HG02840 (cell line): Measurements from ENCODE around the gene RC3H2.
"Not testable (repeated sequence)": the region's sequence is repeated elsewhere in the genome, so short reads cannot be mapped to it uniquely, and the experiment has no call there.

Experiments used
- ATAC-seq: cut with Tn5 transposase; IDR thresholded peaks from one replicate; pipeline ENCODE4 v1.9.1; 2021; ENCODE audit warnings: mild to moderate bottlenecking, moderate library complexity, moderate number of reproducible peaks; ENCODE audit not compliant: unreplicated experiment, low FRiP score

RC3H2 gene

GRCh38 chr9:122852085-122852786 is 52.9 kb downstream of the RC3H2 start:
- ATAC-seq = not testable (repeated sequence)

DNA sequence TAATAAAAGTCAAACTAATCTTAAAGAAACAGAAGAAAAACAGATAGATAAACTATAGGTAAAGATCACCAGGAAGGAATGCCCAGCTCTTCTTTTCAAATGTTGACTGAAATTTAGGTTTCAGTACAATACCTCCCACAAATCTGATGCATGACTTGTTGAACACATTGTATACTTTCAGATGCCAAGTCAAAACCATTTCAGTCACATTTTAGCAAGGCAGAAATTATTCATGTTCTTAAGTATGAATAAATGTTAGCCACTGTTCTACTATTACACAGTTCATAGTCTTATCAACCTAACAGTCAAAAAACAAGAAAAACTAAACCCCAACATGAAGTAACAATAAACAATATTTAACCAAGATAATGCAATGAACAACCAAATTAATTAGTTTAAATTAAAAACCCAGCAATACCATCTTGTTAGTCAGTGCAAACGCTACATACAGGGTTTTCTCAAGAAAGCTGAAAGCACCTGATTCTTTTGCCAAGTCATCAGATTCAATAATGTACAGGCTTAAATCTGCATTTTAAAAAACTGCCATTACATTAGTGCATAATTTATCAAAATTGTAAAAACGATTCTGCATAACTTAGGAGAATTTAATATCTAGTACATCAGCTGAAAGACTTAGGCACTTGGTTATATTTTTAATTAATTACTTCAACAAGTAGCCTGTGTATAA is 56.8 kb downstream of the RC3H2 start:
- no peak for ATAC-seq

- ATAC-seq = no peak
These were observed 58.7 kb downstream of the RC3H2 start for GRCh38 chr9:122846371-122846940.

DNA sequence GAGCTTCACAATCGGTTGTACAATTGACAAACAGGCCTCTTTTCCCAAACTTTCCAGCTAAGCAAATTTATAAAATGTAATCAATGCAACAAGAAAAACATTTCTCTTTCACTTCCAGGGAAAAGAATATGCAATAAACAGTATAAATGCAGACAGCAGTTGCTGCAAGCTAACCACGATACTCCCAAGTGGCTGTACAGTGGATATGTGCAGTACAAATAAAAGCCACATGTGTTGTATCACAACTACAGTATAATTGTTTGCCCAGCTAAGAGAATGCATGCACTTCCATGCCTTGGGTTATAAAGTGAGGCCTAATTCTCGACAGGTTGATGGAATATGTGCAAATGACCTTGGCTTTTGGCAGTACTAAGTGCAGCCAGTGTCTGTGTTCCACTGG is 60.0 kb downstream of the RC3H2 start:
- ATAC-seq = no peak

GRCh38 chr9:122844137-122844536 is 61.0 kb downstream of the RC3H2 start:
- no peak for ATAC-seq

DNA sequence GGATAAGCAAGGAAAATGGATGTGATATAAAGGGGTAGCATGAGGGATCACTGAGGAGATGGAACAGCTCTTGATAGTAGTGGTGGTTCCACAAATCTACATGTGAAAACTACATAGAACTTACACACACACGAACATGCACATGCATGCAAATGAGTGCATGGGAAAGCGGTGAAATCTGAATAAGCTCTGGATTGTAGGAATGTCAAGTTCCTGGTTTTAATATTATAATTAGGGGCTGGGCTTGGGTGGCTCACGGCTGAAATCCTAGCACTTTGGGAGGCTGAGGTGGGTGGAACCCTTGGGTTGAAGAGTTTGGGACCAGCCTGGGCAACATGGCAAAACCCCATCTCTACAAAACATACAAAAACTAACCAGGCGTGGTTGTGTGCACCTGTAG is 63.7 kb downstream of the RC3H2 start:
- ATAC-seq = no peak

DNA sequence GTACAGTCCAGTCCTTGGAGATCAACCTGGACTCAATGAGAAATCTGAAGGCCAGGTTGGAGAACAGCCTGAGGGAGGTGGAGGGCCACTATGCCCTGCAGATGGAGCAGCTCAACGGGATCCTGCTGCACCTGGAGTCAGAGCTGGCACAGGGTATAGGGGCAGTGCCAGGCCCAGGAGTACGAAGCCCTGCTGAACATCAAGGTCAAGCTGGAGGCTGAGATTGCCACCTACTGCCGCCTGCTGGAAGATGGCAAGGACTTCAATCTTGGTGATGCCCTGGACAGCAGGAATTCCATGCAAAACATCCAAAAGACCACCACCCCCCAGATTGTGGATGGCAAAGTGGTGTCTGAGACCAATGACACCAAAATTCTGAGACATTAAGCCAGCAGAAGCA is 66.7 kb downstream of the RC3H2 start:
- not testable (repeated sequence) for ATAC-seq

GRCh38 chr9:122837266-122837850 is 67.8 kb downstream of the RC3H2 start:
- ATAC-seq = no peak

GRCh38 chr9:122835313-122835731 is 69.8 kb downstream of the RC3H2 start:
- no peak for ATAC-seq

DNA sequence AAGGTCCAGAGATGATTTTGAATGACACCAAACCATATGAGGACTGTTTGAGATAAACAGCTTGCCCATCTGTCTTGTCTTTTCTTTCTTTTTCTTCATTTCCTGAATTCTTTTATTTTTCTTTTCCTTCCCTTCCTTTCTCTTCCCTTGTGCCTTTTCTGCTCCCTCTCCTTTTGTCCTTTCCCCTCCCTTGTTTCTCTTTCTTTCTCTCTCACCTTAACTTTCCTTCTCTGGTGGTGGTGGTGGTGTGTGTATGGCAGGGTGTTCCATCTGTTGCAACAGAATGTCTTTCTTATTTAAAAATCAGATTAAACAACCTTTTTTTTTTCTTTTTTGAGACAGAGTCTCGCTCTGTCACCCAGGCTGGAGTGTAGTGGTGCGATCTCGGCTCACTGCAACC is 73.0 kb downstream of the RC3H2 start:
- no peak for ATAC-seq

GRCh38 chr9:122828965-122829284 is 76.2 kb downstream of the RC3H2 start:
- ATAC-seq = not testable (repeated sequence)

DNA sequence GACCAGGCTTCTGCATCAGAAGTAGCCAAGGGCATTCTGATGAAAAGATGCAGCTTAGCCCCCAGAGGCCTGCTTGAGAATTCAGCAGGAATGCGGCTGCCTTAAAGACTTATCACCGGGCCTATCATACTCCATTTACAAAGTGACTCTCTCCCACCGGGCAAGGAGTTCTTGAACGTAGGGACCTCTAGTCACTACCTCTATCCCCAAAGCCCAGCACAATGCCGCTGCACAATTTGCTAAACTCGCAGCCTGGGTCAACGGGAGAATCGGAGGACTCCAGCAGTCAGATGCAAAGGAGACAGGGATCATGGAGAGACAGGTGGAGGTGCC is 77.4 kb downstream of the RC3H2 start:
- ATAC-seq = peak; percentile 11

DNA sequence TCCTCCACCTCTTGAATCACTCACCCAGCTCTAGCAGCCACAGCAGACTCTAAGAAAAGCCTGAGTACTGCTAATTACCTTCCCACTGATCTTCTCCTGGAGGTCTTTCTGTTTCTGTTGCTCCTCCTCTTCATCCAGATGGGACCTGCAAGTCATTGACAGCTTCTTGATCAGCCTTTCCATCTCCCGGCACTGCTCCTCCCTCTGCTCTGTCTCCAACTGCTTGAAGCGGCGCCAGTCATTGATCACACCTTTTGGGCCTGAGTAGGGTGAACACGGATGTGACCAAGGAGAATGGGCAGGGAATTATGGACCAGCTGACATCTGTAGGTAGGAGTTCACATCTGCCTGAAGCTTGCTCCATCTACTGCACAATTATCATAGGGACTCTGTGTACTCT is 82.2 kb downstream of the RC3H2 start:
- ATAC-seq = no peak

DNA sequence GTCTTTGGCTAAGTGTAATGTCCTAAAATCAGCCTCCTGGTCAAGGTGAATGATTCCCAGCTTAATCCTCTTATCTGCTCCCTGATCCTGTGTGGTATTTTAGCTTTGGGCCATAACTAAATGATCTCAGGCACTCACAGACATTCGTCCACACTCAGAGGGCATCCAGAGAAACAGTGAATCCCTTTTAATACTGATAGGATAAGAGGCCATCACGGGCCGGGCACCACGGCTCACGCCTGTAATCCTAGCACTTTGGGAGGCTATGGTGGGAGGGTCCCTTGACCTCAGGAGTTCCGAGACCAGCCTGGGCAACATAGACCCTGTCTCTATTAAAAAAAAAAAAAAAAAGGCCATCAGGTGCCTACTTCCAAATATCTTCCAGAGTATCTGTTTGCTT is 83.1 kb downstream of the RC3H2 start:
- ATAC-seq = no peak

DNA sequence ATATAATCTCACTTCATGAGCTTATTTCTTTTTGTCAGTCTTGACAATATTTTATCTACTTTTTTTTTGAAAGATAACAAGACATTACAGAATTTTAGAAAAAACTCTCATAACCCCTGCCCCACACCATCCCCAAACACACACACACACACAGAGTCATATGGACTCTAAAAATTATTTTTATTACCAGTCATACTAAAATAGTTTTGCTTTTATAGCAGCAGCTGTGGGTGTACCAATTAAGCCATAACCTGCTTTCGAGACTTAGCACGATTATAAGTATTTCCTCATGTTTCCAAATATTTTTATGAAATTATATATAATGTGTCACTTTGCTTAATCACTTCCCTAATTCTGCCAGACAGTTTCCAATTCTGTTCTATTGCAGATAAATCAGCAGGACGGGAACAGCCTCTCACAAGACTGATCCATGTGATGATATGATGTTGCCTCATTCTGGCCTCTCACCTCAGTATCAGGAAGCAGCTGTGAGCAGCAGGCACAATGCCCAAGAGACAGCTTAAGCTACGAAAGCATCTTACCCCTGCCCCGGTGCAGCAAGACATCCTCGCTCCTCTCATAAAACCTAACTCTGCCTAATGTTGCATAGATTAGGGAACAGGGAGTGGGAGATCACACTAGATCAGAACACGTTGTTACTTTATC is 83.7 kb downstream of the RC3H2 start:
- no peak for ATAC-seq

DNA sequence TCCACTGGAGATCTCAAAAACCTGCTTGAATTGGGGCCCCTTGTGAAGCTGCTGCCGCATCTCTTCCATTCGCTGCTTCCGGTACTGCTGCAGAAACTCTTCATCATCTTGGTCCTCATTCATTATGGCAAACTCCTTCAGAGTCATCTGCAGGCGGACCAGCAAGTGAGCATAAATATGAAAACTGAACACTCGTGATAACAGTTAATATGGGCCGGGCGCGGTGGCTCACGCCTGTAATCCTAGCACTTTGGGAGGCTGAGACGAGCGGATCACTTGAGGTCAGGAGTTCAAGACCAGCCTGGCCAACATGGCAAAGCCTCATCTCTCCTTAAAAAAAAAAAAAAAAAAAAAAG is 84.7 kb downstream of the RC3H2 start:
- ATAC-seq = no peak

- no peak for ATAC-seq
These were observed 85.2 kb downstream of the RC3H2 start for GRCh38 chr9:122819791-122820489.

DNA sequence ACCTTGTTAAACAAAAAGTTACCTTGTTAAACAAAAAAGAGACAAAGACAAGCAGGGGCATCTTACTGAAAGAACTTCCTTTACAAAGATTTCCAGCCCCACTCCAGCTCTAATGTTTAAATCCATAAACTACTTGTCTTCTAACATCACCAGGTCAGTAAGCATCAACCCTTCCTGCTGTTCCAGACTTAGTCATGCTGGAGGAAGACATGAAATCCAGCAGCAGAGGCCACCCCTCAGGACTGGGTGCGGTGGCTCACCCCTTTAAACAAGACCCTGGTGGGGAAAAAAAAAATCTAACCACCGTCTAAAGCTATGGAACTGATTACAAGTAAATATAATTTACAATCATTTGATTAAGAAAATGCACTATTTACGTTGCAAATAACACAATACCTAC is 85.8 kb downstream of the RC3H2 start:
- ATAC-seq = no peak

DNA sequence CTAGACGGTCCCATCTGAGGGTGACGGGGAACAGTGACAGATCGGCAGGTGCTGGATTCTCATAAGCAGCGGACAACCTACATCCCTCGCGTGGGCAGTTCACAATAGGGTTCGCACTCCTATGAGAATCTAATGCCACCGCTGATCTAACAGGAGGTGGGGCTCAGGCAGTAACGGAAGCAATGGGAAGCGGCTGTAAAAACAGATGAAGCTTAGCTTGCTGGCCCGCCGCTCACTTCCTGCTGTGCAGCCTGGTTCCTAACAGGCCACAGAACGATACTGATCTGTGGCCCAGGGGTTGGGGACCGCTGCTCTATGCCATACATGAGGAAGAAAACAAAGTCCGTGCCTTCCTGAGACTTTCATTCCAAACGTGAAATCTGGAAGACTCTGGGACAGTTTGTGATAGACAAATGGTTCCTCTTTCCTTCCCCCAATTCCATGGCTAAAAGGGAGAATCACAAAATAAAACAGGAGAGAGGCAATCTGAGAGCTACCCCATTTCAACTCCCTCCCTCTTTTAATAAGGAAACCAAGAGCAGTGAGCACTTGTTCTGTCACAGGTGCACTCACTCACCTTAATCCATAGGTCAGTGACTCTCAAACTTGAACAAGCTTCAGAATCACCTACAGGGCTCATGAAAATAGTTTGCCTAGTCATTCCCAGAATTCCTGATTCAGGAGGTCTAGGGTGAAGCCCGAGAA is 88.8 kb downstream of the RC3H2 start:
- no peak for ATAC-seq

- no peak for ATAC-seq
These were observed 89.6 kb downstream of the RC3H2 start for GRCh38 chr9:122815544-122815943.
